ENCODE measurements around the gene LHX6. TPM values are rescaled to one million over a fixed set of nuclear protein-coding genes. Genes with fewer than 3 reads are reported as not detected.

Gene LHX6
- total and polyA plus RNA-seq, 2 of the 8 experiments (the other 6 are each of a cell fraction or from before 2014, with no cell fraction given) = 0.92 to 1.2 TPM

GRCh38 chr9:122206118-122207046 is 22.4 kb downstream of the LHX6 start:
- Histone ChIP-seq H3K4me3 (ENCODE audit: extremely low read depth in 1 of 4, insufficient read depth in 2 of 4, low read depth in 3 of 4, low read length in 4 of 4) (no peak overlapping the region), H3K79me1 (ENCODE audit: low read depth, low read length) (no peaks in the 10 kb centered on the region), H2AK5ac (ENCODE audit: low read depth, low read length) (no peak overlapping the region), H2BK12ac (ENCODE audit: low read depth, low read length) (peak overlapping the region; percentile 20; the same call in 1 of the 2 replicates), H3K9me3 (ENCODE audit: insufficient read depth in 2 of 2, low read depth in 1 of 2, low read length in 1 of 2) (no peaks in the 10 kb centered on the region), H3K4me1 (replicated peaks in 1 of 4; ENCODE audit: control insufficient read depth in 3 of 4, insufficient read depth in 4 of 4, low read length in 3 of 4) (peaks cover 0 to 11% (median 6%) of the 10 kb centered on the region in 4 experiments; a peak in 6 of 7 replicates), H3K36me3 (ENCODE audit: control insufficient read depth in 2 of 4, insufficient read depth in 4 of 4, low read length in 3 of 4) (no peaks in the 10 kb centered on the region), H4K20me1 (replicated peaks in 1 of 2; ENCODE audit: control insufficient read depth in 1 of 2, insufficient read depth in 2 of 2, low read length in 2 of 2) (no peaks in the 10 kb centered on the region), H3K14ac (ENCODE audit: insufficient read length) (no peak overlapping the region), H3K18ac (ENCODE audit: extremely low read depth, low read length) (no peak overlapping the region), H4K91ac (replicated peaks; ENCODE audit: insufficient read length, low read length) (no peak overlapping the region), H3K56ac (replicated peaks; ENCODE audit: insufficient read length, low read depth, low read length) (no peak overlapping the region), H3K27ac (ENCODE audit: low read depth, low read length) (no peak overlapping the region), H2BK20ac (ENCODE audit: low read length) (no peak overlapping the region), H3K9ac (replicated peaks in 1 of 4; ENCODE audit: extremely low read depth in 1 of 4, low read depth in 3 of 4, low read length in 3 of 4) (no peak overlapping the region), H4K5ac (ENCODE audit: insufficient read length, low read depth, low read length) (no peak overlapping the region), H3K79me2 (ENCODE audit: control insufficient read depth in 1 of 2, insufficient read depth in 2 of 2, low read length in 2 of 2) (no peaks in the 10 kb centered on the region), H2AFZ (ENCODE audit: low read length) (no peak overlapping the region), H3K23me2 (ENCODE audit: low read depth, low read length) (no peaks in the 10 kb centered on the region), H4K8ac (ENCODE audit: extremely low read depth, insufficient read depth, low read length) (no peak overlapping the region), H3K27me3 (replicated peaks in 1 of 4; ENCODE audit: control insufficient read depth in 3 of 4, extremely low read depth in 1 of 4, insufficient read depth in 3 of 4, low read length in 3 of 4) (peaks cover 0 to 2% (median 2%) of the 10 kb centered on the region in 4 experiments; a peak in 3 of 7 replicates), H2BK5ac (ENCODE audit: low read depth, low read length) (no peak overlapping the region), H3K4ac (replicated peaks; ENCODE audit: insufficient read length, low read depth, low read length) (no peak overlapping the region), H2BK120ac (replicated peaks; ENCODE audit: low read depth, low read length) (no peak overlapping the region), H3K4me2 (ENCODE audit: insufficient read depth in 1 of 2, low read depth in 2 of 2, low read length in 2 of 2) (no peak overlapping the region), H2BK15ac (ENCODE audit: low read length) (peak overlapping the region; percentile 88; the same call in 1 of the 2 replicates), H3K23ac (ENCODE audit: insufficient read length) (no peak overlapping the region)
- CTCF ChIA-PET (ENCODE audit: partially characterized antibody) = interaction anchor here (0.8 to 8.0 kb wide), 7 partner anchors 8 to 144 kb away, joined by 3 to 43 read pairs (median 4); no protein-coding TSS in a partner anchor
- TF ChIP-seq POU5F1 (IDR thresholded peaks at IDR 0.05; ENCODE audit: low read depth, low read length) = no peak
- no peak for TF ChIP-seq CBX5 (IDR thresholded peaks at IDR 0.05; ENCODE audit: low read depth, low read length)
- TF ChIP-seq CHD1 (IDR thresholded peaks at IDR 0.05; ENCODE audit: low read depth, low read length) = no peak
- TF ChIP-seq KDM5A (IDR thresholded peaks at IDR 0.05; ENCODE audit: low read length) = no peak
- POLR2A ChIA-PET (ENCODE audit: partially characterized antibody) = interaction anchor here (2.5 kb wide), 1 partner anchor 9 kb away, joined by 7 read pairs; no protein-coding TSS in a partner anchor
- FAIRE-seq (no peak), DNase-seq (ENCODE audit: low read depth in 1 of 2, low spot score in 2 of 2) (no peak)
- WGBS, 2 experiments (ENCODE audit: extremely low coverage in 1 of 2, insufficient coverage in 1 of 2, insufficient read length in 1 of 2, insufficient replicate concordance in 2 of 2, low coverage in 1 of 2, low lambda C conversion rate in 2 of 2, missing lambda C conversion rate in 1 of 2) = 81% methylated on average over 9 of the region's 9 CpGs; no CpG with 5 or more reads in 1 of the 2 experiments
